Activated naive CD4-positive, alpha-beta T cell treated with anti-CD3 and anti-CD28 coated beads, Interleukin-2, amount 50 U/mL, for 24 hours (primary cell): ENCODE data around the gene PDGFC.

Experiments
- H3K27ac Mint-ChIP-seq: one replicate; pipeline ENCODE4 v1.8.0; 2021; ENCODE audit warnings: mild to moderate bottlenecking, mixed read lengths
- H3K27me3 Mint-ChIP-seq: one replicate; pipeline ENCODE4 v1.8.0; 2021; ENCODE audit warnings: mixed read lengths
- H3K36me3 Mint-ChIP-seq: one replicate; pipeline ENCODE4 v1.8.0; 2021; ENCODE audit warnings: mixed read lengths
- H3K4me1 Mint-ChIP-seq: one replicate; pipeline ENCODE4 v1.8.0; 2021; ENCODE audit warnings: mixed read lengths
- H3K4me3 Mint-ChIP-seq: one replicate; pipeline ENCODE4 v1.8.0; 2021; ENCODE audit warnings: mild to moderate bottlenecking, mixed read lengths
- H3K9me3 Mint-ChIP-seq: one replicate; pipeline ENCODE4 v1.8.0; 2021; ENCODE audit warnings: mixed read lengths

The PDGFC gene

GRCh38 chr4:156782491-156782890 is 189.1 kb downstream of the PDGFC start:
- H3K36me3 Mint-ChIP-seq, result no peaks in the 10 kb centered on the region
- no peaks in the 10 kb centered on the region for H3K27me3 Mint-ChIP-seq
- peaks cover 13% of the 10 kb centered on the region for H3K9me3 Mint-ChIP-seq
- no peak overlapping the region for H3K4me3 Mint-ChIP-seq
- H3K27ac Mint-ChIP-seq, result no peak overlapping the region
- H3K4me1 Mint-ChIP-seq, result no peaks in the 10 kb centered on the region

DNA sequence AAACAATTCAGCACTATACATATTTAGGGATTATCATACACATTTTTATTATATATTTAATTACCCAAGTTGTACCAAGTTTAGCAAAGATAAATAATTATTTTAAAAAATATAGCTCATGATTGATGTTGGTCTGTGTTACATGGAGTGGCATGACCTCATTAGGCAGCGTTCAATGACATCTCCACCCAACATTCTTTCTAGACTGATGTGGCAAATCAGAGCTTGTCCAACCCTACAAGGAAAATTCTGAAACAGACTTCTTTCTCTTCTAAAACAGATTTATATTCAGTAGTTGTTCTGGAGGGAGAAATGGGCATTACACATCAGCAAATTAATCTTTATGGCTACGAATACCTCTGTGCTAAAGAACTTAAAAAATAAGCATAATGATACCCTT is 189.7 kb downstream of the PDGFC start:
- no peak overlapping the region for H3K4me3 Mint-ChIP-seq
- no peaks in the 10 kb centered on the region for H3K27me3 Mint-ChIP-seq
- H3K4me1 Mint-ChIP-seq, result no peaks in the 10 kb centered on the region
- no peaks in the 10 kb centered on the region for H3K36me3 Mint-ChIP-seq
- H3K27ac Mint-ChIP-seq, result no peak overlapping the region
- H3K9me3 Mint-ChIP-seq, result peaks cover 13% of the 10 kb centered on the region

DNA sequence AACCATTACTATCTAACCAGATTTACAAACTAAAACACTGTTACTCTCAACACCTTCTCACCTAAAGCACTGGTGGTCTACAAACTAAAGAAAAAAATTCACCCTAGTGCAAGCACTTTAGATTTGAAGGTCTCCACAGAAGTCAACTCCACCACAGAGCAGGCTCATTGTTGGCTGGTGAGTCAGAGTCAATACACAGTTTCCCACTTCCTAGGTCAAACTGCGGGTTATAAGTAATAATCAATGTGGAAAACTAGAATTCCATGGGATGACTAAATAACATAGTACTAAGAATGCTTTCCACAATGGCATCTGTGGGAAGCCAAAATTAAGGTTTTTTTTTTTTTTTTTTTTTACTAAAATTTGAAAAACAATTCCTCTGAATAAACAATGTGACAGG is 191.8 kb downstream of the PDGFC start:
- H3K4me3 Mint-ChIP-seq, result no peak overlapping the region
- H3K4me1 Mint-ChIP-seq, result no peaks in the 10 kb centered on the region
- no peaks in the 10 kb centered on the region for H3K27me3 Mint-ChIP-seq

GRCh38 chr4:156779042-156779441 is 192.6 kb downstream of the PDGFC start:
- no peaks in the 10 kb centered on the region for H3K27me3 Mint-ChIP-seq
- H3K4me1 Mint-ChIP-seq, result no peaks in the 10 kb centered on the region
- no peaks in the 10 kb centered on the region for H3K36me3 Mint-ChIP-seq
- no peak overlapping the region for H3K4me3 Mint-ChIP-seq
- H3K9me3 Mint-ChIP-seq, result peaks cover 10% of the 10 kb centered on the region
- no peak overlapping the region for H3K27ac Mint-ChIP-seq

More for the DNA sequence above, 191.8 kb downstream of the PDGFC start:
- no peak overlapping the region for H3K27ac Mint-ChIP-seq
- no peaks in the 10 kb centered on the region for H3K36me3 Mint-ChIP-seq
- peaks cover 13% of the 10 kb centered on the region for H3K9me3 Mint-ChIP-seq

DNA sequence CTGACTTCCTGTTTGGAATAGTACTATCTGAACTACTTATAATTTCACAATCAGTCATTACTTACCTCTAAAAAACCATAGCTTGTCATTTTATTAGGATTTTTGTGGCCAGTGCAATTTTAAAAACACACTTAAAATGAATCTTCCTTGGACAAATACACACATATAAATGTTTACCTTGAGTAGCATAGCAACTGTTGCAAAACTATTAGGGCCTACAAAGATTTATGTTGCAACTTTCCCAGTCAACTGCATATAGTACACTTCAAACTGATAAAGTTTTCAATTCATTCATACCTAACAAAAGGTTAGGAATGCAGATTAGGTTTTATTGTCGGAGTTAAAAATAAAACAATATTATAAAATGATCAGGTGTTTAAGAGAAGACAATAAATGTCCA is 193.0 kb downstream of the PDGFC start:
- no peak overlapping the region for H3K4me3 Mint-ChIP-seq
- peaks cover 6% of the 10 kb centered on the region for H3K9me3 Mint-ChIP-seq
- H3K4me1 Mint-ChIP-seq, result no peaks in the 10 kb centered on the region
- H3K36me3 Mint-ChIP-seq, result no peaks in the 10 kb centered on the region
- no peak overlapping the region for H3K27ac Mint-ChIP-seq
- no peaks in the 10 kb centered on the region for H3K27me3 Mint-ChIP-seq

GRCh38 chr4:156778093-156778492 is 193.5 kb downstream of the PDGFC start:
- no peak overlapping the region for H3K27ac Mint-ChIP-seq
- H3K36me3 Mint-ChIP-seq, result no peaks in the 10 kb centered on the region
- H3K27me3 Mint-ChIP-seq, result no peaks in the 10 kb centered on the region
- H3K9me3 Mint-ChIP-seq, result peaks cover 5% of the 10 kb centered on the region
- no peaks in the 10 kb centered on the region for H3K4me1 Mint-ChIP-seq
- H3K4me3 Mint-ChIP-seq, result no peak overlapping the region

GRCh38 chr4:156775813-156776212 is 195.8 kb downstream of the PDGFC start:
- Mint-ChIP-seq H3K36me3 (no peaks in the 10 kb centered on the region), H3K4me1 (no peaks in the 10 kb centered on the region), H3K9me3 (no peaks in the 10 kb centered on the region), H3K4me3 (no peak overlapping the region), H3K27ac (no peak overlapping the region), H3K27me3 (no peaks in the 10 kb centered on the region)

DNA sequence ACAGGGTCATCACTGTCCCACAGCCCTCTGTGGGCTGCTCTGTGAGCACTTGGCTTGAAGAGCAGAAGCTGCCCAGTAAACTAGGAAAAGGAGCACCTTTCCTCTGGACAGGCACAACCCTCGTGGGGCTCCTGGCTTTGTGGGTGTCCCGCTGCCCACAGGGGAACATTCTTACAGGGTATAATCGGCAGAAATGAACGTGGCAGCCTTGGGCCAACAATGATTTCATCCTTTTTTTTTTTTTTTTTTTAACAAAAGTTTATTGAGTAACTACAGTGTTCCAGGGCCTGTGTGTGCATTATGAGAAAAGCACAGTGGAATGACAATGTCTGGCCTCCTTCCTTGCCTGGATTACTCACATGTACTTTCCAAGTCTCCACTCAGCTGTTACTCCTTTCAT is 197.2 kb downstream of the PDGFC start:
- Mint-ChIP-seq H3K27ac (no peak overlapping the region), H3K36me3 (no peaks in the 10 kb centered on the region), H3K9me3 (no peaks in the 10 kb centered on the region), H3K4me1 (no peaks in the 10 kb centered on the region), H3K4me3 (no peak overlapping the region), H3K27me3 (no peaks in the 10 kb centered on the region)

- H3K4me3 Mint-ChIP-seq, result no peak overlapping the region
- H3K9me3 Mint-ChIP-seq, result no peaks in the 10 kb centered on the region
- no peak overlapping the region for H3K27ac Mint-ChIP-seq
- no peaks in the 10 kb centered on the region for H3K4me1 Mint-ChIP-seq
- no peaks in the 10 kb centered on the region for H3K27me3 Mint-ChIP-seq
- H3K36me3 Mint-ChIP-seq, result no peaks in the 10 kb centered on the region
These were observed 197.8 kb downstream of the PDGFC start for GRCh38 chr4:156773648-156774357.

DNA sequence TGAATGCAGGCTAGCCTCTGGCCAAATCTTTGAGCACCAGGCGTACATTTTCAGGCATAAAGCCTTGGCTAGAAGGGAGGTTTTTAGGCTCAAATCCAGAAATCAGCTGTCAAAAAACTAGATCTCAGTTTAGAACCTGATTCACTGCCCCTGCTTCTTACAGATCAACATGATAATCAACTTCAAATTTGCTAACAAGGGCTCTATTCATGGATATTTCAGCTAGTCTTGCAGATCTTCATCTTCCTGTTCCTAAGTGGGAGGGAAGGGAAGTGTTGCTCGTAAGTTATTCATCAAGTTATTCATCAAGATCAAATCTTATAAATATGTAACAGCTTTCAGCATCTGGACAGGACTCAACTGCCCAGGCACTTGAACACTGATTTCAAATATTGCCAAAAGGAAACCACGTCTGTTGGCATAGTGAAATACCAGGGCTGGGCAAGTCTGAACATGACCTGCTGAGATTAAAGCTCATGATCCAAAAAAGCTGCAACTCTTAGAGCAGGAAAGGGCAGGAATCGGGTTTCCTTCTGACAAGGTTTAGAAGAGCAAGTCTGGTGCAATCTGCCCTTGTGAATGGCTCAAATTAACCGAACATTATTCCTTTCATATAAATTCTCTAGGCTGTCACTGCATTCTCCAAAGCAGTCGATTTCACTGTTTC is 200.3 kb downstream of the PDGFC start:
- Mint-ChIP-seq H3K4me1 (no peaks in the 10 kb centered on the region), H3K27me3 (no peaks in the 10 kb centered on the region), H3K27ac (no peak overlapping the region), H3K4me3 (no peak overlapping the region), H3K36me3 (no peaks in the 10 kb centered on the region), H3K9me3 (no peaks in the 10 kb centered on the region)

- Mint-ChIP-seq H3K27me3 (no peaks in the 10 kb centered on the region), H3K27ac (no peak overlapping the region), H3K4me3 (no peak overlapping the region), H3K4me1 (no peaks in the 10 kb centered on the region), H3K9me3 (no peaks in the 10 kb centered on the region), H3K36me3 (no peaks in the 10 kb centered on the region)
These were observed 201.5 kb downstream of the PDGFC start for GRCh38 chr4:156770140-156770539.

GRCh38 chr4:156767911-156768415 is 203.6 kb downstream of the PDGFC start:
- Mint-ChIP-seq H3K27ac (no peak overlapping the region), H3K36me3 (no peaks in the 10 kb centered on the region), H3K27me3 (no peaks in the 10 kb centered on the region), H3K4me3 (no peak overlapping the region), H3K9me3 (no peaks in the 10 kb centered on the region), H3K4me1 (no peaks in the 10 kb centered on the region)

GRCh38 chr4:156766846-156767245 is 204.8 kb downstream of the PDGFC start:
- Mint-ChIP-seq H3K36me3 (no peaks in the 10 kb centered on the region), H3K27ac (no peak overlapping the region), H3K27me3 (no peaks in the 10 kb centered on the region), H3K4me3 (no peak overlapping the region), H3K9me3 (no peaks in the 10 kb centered on the region), H3K4me1 (no peaks in the 10 kb centered on the region)

- Mint-ChIP-seq H3K4me3 (no peak overlapping the region), H3K9me3 (no peaks in the 10 kb centered on the region), H3K4me1 (no peaks in the 10 kb centered on the region), H3K27me3 (no peaks in the 10 kb centered on the region), H3K36me3 (no peaks in the 10 kb centered on the region), H3K27ac (no peak overlapping the region)
These were observed 206.3 kb downstream of the PDGFC start for GRCh38 chr4:156765277-156765676.

- Mint-ChIP-seq H3K36me3 (no peaks in the 10 kb centered on the region), H3K27ac (no peak overlapping the region), H3K4me1 (no peaks in the 10 kb centered on the region), H3K9me3 (no peaks in the 10 kb centered on the region), H3K4me3 (no peak overlapping the region), H3K27me3 (no peaks in the 10 kb centered on the region)
These were observed 206.8 kb downstream of the PDGFC start for GRCh38 chr4:156764846-156765245.

DNA sequence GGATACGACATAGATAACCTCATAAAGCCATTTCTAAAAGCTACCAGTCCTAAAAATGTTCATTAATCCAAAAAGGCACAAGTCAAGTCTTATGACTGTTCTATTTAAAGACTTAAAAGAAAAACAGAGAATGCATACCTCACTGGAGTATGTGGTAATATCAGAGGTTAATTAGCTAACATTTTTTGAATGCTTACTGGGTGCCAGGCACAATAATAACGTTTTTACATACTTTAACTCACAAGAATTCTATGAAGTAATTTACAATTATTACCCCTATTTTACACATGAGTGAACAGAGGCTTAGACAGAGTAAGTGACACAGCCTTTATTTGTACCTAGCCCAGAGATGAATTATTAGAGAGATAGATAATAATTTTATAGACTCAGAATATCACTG is 207.5 kb downstream of the PDGFC start:
- no peaks in the 10 kb centered on the region for H3K4me1 Mint-ChIP-seq
- no peak overlapping the region for H3K27ac Mint-ChIP-seq
- no peaks in the 10 kb centered on the region for H3K9me3 Mint-ChIP-seq
- H3K27me3 Mint-ChIP-seq, result no peaks in the 10 kb centered on the region
- H3K4me3 Mint-ChIP-seq, result no peak overlapping the region
- H3K36me3 Mint-ChIP-seq, result no peaks in the 10 kb centered on the region
